PFSK-1 (cell line): Measurements from ENCODE around the gene TNN. TPM values are rescaled to one million over a fixed set of nuclear protein-coding genes. Genes with fewer than 3 reads are reported as not detected.

Experiments
- FOXP2 ChIP-seq: optimal IDR thresholded peaks from 2 replicates; pipeline ENCODE3; 2011; ENCODE audit warnings: borderline replicate concordance, control low read depth, inconsistent platforms; ENCODE audit not compliant: insufficient read depth; ENCODE audit errors: extremely low read length, extremely low read depth
- POLR2AphosphoS5 ChIP-seq: IDR thresholded peaks from 2 replicates; pipeline ENCODE4 v1.6.1; 2012; ENCODE audit warnings: low read depth, mild to moderate bottlenecking, control low read depth, low read length, moderate library complexity
- REST ChIP-seq, 2 experiments: IDR thresholded peaks; 2 replicates each; pipeline versions ENCODE4 v1.6.1 to v1.8.0; 2011 to 2012; ENCODE audit warnings: low read depth in 2 of 2, low read length in 2 of 2, control low read depth in 1 of 2, inconsistent platforms in 1 of 2, mild to moderate bottlenecking in 1 of 2, moderate library complexity in 1 of 2; ENCODE audit not compliant: insufficient read depth in 1 of 2
- SIN3A ChIP-seq: IDR thresholded peaks from 2 replicates; pipeline ENCODE4 v1.6.1; 2012; ENCODE audit warnings: mild to moderate bottlenecking, low read length, moderate library complexity, borderline replicate concordance; ENCODE audit not compliant: insufficient read depth
- TAF1 ChIP-seq: IDR thresholded peaks from 2 replicates; pipeline ENCODE4 v1.6.1; 2012; ENCODE audit warnings: low read length, control low read depth, borderline replicate concordance; ENCODE audit not compliant: insufficient read depth
- polyA plus RNA-seq: library from polyadenylated mRNA; unstranded; fragments of >200 nt; gene quantifications from one replicate; pipeline ENCODE4 v1.2.1, GENCODE V29; 2012; ENCODE audit warnings: low read depth, missing spikeins; ENCODE audit not compliant: insufficient read length

The TNN gene
- 0.67 TPM for polyA plus RNA-seq

- TF ChIP-seq TAF1 (no peak), POLR2AphosphoS5 (no peak), FOXP2 (no peak), SIN3A (no peak), REST (IDR thresholded peaks at IDR 0.05; ENCODE audit: insufficient read depth in 1 of 2, low read depth in 2 of 2, low read length in 2 of 2) (no peak)
Observed at GRCh38 chr1:175067362-175068106, at the start of gene TNN. Gene TNN (plus strand): TSS chr1:175067833. CDS start chr1:175077419, 9,586 bp downstream.

GRCh38 chr1:175019524-175019923 lies 48.1 kb upstream of the TNN start:
- TF ChIP-seq TAF1 (no peak), FOXP2 (no peak), POLR2AphosphoS5 (no peak), SIN3A (no peak), REST (IDR thresholded peaks at IDR 0.05; ENCODE audit: insufficient read depth in 1 of 2, low read depth in 2 of 2, low read length in 2 of 2) (no peak)

GRCh38 chr1:175023043-175023921 lies 44.4 kb upstream of the TNN start, which contains the start of gene MRPS14:
Gene MRPS14 (minus strand): TSS chr1:175023425. CDS start chr1:175023408, 17 bp downstream.
- no peak for TF ChIP-seq SIN3A
- peak; percentile 54 for TF ChIP-seq FOXP2
- peak; percentile 97 for TF ChIP-seq TAF1
- peak in 1 of 2 experiments; percentile 21; a peak in 1 of 4 replicates for TF ChIP-seq REST (IDR thresholded peaks at IDR 0.05; ENCODE audit: insufficient read depth in 1 of 2, low read depth in 2 of 2, low read length in 2 of 2)
- peak; percentile 96 for TF ChIP-seq POLR2AphosphoS5

- TF ChIP-seq POLR2AphosphoS5: no peak
- TF ChIP-seq SIN3A: no peak
- TF ChIP-seq TAF1: no peak
- no peak for TF ChIP-seq FOXP2
- no peak for TF ChIP-seq REST (IDR thresholded peaks at IDR 0.05; ENCODE audit: insufficient read depth in 1 of 2, low read depth in 2 of 2, low read length in 2 of 2)
Observed at GRCh38 chr1:175024773-175025172, 42.9 kb upstream of the TNN start.
